HEK293T (cell line): ENCODE data around the gene RFFL.

Experiments used
- BHLHE40 ChIP-seq: fragments of 450-650 bp; IDR thresholded peaks from 2 replicates; pipeline ENCODE4 v1.6.1; 2016; ENCODE audit warnings: mild to moderate bottlenecking, moderate library complexity, borderline replicate concordance
- CTBP1 ChIP-seq: fragments of 450-650 bp; IDR thresholded peaks from 2 replicates; pipeline ENCODE4 v1.6.1; 2016; ENCODE audit warnings: borderline replicate concordance
- ELF4 ChIP-seq: fragments of 450-650 bp; IDR thresholded peaks from 2 replicates; pipeline ENCODE4 v1.6.1; 2017; ENCODE audit warnings: antibody characterized with exemption
- FOXA1 ChIP-seq: fragments of 450-650 bp; IDR thresholded peaks from 2 replicates; pipeline ENCODE4 v1.6.1; 2016; ENCODE audit warnings: mild to moderate bottlenecking
- FOXK2 ChIP-seq: fragments of 450-650 bp; IDR thresholded peaks from 2 replicates; pipeline ENCODE4 v1.6.1; 2016; ENCODE audit warnings: mild to moderate bottlenecking
- FOXM1 ChIP-seq: fragments of 450-650 bp; IDR thresholded peaks from 2 replicates; pipeline ENCODE4 v1.6.1; 2017; ENCODE audit warnings: mild to moderate bottlenecking, borderline replicate concordance
- HDGF ChIP-seq: fragments of 450-650 bp; IDR thresholded peaks from 2 replicates; pipeline ENCODE4 v1.6.1; 2017; ENCODE audit warnings: antibody characterized with exemption, borderline replicate concordance
- NFRKB ChIP-seq: fragments of 450-650 bp; IDR thresholded peaks from 2 replicates; pipeline ENCODE4 v1.6.1; 2016; ENCODE audit warnings: mild to moderate bottlenecking, moderate library complexity
- SP1 ChIP-seq: fragments of 450-650 bp; IDR thresholded peaks from 2 replicates; pipeline ENCODE4 v1.6.1; 2017
- SUZ12 ChIP-seq: fragments of 450-650 bp; IDR thresholded peaks from 2 replicates; pipeline ENCODE4 v1.6.1; 2016; ENCODE audit warnings: mild to moderate bottlenecking
- TARDBP ChIP-seq: fragments of 450-650 bp; IDR thresholded peaks from 2 replicates; pipeline ENCODE4 v1.6.1; 2016
- ZNF384 ChIP-seq: fragments of 450-650 bp; IDR thresholded peaks from 2 replicates; pipeline ENCODE4 v1.6.1; 2016

DNA sequence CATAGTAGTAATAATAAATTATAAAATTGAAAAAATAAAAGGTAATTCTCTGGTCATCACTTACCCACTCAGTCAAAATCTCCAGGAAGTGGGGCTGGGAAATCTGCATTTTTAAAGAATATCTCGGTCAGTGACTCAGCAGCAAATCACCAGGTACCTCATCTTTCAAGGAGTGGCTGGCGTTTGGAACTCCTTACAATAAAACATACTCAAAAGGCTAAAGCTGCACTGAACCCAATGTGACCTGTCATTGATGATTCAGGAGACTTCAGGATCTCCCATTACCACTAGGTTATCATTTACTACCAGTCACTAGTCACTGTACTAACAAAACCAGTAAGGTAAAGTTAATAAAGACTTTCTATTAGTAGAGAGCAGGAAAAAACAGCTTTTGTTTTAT lies 21.5 kb upstream of the RFFL start:
- TF ChIP-seq HDGF: no peak
- no peak for TF ChIP-seq TARDBP
- TF ChIP-seq ELF4: no peak
- no peak for TF ChIP-seq FOXA1
- TF ChIP-seq SP1: no peak
- TF ChIP-seq SUZ12: no peak
- no peak for TF ChIP-seq FOXM1
- TF ChIP-seq FOXK2: no peak
- TF ChIP-seq CTBP1: no peak
- no peak for TF ChIP-seq ZNF384
- no peak for TF ChIP-seq BHLHE40
- no peak for TF ChIP-seq NFRKB
